AG08395 (cell line): ENCODE data around the gene CTNND2.

Source experiments
- DNase-seq: peaks from one replicate; pipeline ENCODE4 v3.0.0; 2012; ENCODE audit warnings: mixed read lengths, low spot score

Gene CTNND2

DNA sequence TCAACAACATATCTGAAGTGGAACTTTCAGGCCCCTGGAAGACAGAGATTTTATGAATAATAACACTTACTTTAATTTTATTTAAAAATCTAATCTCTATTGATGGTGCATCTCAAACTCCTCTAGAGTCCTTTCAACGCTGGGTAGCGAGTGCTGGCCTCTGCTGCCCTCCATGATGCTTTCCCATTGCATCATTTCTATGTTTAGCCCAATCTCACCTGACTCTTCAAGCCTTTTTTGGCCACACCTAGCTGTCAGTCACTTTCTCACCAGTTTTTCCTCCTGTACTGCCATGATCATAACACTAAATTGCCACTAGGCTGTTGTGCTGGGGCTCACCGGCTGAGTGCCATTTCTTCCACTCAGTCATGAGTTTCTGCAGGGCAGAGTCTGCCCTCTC, 747.1 kb downstream of the CTNND2 start:
- no peak for DNase-seq

DNA sequence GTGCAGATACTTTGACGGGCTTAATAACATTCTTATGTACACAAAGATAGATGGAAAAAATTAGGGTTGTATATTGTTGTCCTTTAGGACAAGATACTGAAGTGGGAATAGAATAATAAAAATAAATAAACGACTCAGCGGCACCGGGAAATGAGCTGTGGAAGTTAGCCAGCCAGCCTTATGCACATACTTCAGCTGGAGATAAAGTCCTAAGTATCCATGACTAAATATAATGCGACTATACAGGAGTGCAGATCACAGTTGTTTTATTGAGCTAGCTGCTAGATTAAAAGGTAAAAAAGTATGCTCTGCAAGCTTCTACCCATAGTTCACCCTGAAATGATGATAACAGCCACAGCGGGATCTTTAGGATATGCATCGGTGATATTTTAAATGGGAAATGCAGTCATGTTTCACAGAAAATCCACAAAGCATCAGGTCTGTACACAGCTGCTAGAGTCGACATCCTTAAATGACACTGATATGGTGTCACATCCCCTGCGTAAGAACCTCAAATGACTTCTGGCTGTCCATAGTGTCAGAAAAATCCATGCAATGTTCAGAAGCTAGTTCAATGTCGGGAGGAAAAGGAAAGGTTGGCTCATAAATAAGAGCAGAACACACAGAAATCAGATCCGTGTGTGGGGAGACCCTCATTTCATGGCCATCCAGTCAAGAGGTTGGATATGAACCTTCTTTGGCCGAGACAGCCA, 750.4 kb downstream of the CTNND2 start:
- DNase-seq: no peak

DNA sequence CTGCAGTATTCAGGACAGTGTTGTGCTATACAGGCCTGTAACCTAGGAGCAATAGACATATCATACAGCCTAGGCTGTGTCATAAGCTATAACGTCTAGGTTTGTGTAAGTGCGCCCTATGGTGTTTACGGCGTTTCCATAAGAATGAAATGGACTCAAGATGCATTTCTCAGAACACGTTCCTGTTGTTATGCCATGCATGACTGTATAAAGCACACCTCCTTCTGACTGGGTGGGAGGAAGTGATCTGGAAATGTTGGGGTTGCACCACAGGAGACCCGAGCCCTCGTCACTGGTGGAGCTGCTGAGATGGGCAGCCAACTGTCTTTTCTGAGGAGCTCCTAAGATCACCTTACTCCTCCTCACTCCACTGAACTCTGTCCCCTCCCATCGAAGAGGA, 751.9 kb downstream of the CTNND2 start:
- no peak for DNase-seq

DNA sequence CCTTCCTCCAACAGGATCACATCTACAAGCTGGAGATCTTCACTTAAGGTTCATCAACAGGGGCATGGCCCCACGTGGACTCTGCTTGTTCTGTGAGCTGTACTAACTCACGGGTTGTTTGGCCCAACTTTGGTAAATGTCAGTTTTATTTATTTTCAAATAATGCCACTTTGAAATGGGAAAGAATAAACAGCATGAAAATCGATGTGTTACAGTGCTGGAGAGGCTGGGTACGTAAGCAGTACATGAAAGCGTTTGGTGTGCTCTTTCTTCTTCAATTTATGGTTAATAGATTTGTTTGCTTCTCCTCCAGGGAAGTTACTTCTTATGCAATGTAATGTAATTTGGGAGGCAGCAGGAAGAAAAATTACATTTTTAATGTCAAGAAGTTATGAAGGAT, 753.3 kb downstream of the CTNND2 start:
- DNase-seq: no peak

DNA sequence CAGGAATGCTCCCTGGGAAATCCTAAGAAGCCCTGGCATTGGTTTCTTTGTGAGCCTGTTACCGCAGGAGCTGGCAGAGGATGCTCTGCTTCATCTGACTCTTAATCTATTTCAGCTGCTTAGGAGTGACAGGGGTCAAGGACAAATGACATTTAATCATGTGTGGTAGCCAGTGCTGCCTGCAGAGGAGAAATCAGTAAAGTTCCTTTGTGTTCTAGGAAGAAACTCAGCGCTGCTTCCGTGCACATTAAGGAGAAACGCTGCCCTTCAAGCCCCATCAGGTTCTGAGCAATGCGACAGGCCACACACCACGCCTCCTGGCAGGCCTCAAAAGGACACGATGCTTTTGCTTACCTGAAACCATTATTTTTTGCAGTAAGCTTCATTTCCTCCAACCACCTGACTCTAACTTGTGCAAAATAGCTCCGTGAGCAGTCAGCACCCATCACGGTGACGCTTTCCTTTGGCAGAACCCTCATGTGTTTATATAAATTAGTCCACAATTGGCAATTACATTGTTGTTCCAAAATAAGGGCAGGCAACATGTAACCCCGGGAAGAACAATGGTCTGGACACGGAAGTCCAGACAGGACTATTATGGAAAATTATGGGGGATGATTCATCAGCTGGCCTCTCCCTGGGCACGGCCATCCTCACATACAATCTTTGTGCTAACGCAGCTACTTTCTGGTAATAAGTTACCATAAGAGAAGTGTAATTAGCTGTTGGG, 755.3 kb downstream of the CTNND2 start:
- no peak for DNase-seq

DNA sequence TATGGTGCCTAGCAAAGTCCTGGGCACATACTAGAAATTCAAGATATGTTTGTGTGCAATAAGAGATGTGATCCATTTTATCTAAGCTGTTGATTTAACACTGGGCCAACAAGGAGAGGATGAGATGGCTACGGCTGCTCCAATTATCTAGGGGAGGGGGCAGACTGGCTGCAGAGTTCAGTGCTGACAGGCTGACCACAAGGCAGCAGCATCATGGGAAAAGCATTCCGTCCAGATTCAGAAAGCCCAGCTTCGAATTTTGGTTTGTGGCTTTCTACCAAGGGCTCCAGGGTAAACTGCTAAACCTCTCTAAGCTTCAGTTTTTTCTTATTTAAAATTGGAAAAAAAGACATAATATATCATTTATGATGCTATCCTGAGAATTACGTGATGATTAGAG, 758.1 kb downstream of the CTNND2 start:
- DNase-seq: no peak

DNA sequence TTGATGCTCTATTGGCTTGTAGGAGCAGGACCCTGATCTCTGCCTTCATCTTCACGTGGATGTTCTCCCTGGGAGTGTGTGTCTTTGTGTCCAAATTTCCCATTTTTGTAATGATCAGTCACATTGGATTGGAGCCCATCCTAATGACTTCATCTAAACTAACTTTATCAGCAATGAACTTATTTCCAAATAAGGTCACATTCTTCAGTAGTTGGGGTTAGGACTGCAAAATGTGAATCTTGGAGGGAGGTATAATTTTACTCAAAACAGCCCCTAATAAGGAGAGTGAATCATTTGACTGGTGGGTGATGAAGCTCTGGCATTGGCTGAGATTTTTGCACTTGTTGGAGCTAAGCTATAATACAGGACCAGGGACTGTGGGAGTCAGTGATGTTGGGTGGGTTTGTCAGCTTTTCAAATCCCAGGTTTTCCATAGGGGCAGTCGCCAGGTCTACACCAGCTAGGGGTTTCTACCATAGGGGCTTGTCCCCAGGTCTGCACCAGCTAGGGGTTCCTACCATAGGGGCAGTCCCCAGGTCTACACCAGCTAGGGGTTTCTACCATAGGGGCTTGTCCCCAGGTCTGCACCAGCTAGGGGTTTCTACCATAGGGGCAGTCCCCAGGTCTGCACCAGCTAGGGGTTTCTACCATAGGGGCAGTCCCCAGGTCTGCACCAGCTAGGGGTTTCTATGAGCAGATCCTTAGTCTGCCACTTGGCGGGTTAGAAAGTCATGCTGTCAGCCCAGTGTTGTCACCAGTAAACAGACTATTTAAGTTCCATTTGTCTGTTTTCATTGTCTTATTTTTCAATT, 760.6 kb downstream of the CTNND2 start:
- DNase-seq: no peak

DNA sequence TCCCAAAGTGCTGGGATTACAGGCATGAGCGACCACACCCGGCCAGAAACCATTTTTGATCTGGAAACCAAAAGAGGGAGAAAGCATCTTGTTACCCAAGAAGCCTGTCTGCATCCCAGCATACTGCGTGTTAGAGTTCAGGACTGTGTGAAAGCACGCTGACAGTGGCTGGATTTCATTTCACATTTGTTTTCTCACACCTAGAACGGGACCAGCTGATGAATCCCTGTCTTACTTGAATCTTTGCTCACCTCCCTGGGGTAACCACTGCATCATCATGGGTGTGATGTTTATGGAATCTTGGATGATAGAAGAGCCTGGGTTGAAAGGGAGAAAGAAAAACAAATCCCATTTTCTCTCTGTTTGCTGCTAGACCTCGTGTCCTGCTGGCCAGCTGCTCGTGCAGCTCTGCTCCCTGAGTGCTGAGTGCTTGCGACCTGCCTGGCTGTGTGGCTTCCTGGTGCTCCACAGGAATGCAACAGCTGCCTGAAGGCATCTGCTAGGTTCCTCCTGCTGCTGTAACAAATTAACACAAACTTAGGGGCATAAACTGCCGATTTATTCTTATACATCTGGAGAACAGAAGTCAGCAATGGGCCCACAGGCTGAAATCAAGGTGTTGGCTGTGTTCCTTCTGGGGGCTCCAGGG, 764.9 kb downstream of the CTNND2 start:
- DNase-seq: no peak

DNA sequence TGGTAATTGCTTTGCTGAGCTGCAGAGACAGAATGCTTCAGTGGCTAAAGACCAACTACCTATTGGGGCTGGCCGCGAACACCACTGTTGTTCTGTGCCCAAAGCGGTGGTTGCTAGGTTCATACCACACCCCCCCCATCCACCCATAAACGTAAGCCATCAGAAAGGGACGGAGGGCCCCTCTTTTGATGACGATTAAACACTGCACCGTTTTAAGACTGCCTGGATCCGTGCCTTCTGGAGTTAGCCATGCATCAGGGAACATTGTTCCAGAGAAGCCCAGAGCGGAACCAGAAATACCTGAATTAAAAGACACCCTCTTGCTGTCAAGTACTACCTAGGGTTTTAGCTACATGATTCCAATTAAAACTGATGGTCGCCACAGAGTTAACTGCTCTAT, 774.1 kb downstream of the CTNND2 start:
- no peak for DNase-seq

DNA sequence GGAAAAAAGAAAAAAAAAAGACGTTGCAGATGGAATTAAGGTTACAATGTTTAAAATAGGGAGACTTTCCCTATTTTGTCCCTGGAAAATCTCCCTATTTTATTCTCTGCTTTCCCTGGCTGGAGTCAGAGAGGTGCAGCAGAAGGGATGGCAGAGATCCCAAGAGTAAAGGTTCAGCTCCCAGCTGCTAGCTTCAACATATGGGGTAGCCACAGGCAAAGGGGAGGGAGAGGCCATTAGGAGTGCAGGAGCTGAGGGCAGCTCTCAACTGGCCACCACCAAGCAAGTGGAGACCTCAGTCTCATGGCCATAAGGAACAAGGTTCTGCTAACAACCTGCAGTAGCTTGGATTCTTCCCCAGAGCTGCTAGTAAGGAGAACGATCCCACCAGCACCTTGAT, 776.2 kb downstream of the CTNND2 start:
- DNase-seq: no peak

DNA sequence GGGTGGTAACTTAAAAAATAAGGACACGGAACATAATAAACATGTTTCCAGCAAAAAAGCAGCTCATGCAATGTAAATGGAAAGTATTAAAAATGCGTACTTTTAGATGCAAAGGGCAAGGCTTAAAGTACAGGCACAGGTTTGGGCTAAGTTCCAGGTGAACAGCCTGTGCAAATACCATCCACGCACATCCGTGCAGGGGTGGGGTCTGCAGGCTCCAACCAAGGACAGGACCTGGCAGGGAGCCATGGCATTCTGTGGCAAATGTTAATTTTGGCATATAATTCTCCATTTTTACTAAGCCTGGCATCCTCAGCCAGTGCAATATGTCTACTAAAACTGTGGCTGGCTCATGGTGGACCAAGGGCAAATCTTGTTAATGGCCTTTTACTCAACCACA, 777.4 kb downstream of the CTNND2 start:
- DNase-seq: no peak

DNA sequence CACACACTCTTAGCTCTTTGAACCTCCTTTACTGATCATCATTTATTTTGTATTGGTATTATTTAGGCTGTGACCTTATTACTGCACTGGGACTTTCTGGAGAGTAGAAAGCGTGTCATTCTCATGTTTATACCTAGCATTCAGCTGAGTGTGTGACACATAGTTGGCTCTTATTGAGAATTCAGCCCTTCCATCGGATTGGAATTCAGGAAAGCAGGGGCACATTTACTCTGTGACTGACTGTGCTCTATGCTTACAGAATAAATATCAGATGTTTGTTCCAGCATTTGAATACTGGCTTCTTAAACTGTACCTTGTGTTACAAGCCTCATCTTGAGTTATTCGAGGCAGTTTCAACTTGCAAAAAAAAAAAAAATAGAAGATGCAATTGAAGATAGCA, 782.4 kb downstream of the CTNND2 start:
- no peak for DNase-seq

DNA sequence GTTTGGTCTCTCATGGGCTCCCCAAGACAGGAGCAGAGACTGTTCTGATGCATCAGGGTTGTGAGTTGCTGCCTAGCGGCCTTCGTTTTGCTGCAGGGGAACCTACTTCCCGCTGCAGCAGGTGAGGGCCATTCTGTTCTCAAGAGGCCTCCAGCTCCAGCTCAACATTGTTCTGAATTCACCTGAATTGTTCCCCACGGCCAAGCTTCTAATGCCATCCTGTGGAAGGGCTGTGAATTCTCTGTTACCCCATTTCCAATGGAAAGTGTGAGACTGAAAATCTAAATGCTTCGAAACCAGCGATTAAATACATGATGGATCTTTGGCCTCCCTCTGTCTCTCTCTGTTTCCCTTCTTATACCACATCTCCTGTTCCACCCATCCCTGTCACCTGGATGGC, 794.1 kb downstream of the CTNND2 start:
- DNase-seq: no peak

DNA sequence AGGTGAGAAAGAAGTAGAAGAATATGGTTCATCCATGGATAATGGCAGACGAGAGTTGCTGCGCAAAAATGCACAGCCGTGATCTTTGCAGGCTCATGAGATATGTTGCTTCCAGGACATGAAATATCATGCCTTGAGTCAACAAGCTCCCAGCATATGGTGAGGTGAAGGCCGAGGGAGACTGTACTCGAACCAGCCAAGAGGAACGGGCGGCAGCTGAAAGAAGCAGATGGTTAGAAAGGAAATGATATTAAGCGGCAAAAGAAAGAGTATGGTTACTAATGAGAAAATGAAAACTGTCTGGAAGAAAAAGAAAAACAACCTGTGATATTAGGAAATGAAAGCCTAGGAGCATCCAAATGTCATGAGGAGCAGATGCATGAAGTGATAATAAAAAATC, 798.5 kb downstream of the CTNND2 start:
- no peak for DNase-seq

DNA sequence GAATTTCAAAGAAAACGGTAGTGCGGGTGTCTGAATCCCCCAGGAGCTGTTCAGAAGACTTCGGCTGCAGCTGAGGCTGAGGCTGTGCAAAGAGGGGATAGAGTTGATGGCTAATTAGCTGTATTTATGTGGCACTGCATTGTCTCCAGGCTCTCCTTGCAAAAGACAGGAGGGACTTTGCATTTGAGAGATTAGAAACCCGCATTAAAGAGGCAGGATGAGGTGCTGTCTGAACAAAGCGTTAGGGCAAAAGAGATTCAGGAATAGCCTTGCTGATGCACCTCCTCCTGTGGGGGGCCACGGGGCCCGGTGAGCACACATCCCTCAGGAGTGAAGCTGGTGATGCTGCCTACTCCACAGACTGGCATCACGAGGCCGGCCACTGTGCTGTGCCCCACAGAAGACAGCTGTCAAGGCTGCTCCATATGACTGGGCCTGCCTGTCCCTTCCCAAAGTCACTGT, 799.6 kb downstream of the CTNND2 start:
- DNase-seq: no peak

DNA sequence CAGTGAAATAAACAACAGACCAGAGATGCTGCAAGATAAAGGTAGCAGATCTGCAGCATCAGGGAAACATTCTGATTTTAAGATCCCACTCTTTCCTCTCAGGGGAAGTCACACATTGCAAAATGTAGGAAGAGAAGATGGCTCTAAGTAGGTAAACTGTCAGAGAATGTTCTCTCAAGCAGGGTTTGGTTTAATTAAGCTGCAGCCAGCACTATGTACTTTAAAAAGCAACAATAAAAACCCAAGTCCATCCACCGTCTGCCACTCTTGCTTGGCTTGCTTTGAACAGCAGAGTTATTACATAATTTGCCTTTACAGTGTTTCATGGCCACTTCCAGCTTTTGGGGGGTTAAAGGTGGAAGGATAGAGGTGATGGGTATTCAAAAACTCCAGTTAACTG, 800.0 kb downstream of the CTNND2 start:
- DNase-seq: no peak

DNA sequence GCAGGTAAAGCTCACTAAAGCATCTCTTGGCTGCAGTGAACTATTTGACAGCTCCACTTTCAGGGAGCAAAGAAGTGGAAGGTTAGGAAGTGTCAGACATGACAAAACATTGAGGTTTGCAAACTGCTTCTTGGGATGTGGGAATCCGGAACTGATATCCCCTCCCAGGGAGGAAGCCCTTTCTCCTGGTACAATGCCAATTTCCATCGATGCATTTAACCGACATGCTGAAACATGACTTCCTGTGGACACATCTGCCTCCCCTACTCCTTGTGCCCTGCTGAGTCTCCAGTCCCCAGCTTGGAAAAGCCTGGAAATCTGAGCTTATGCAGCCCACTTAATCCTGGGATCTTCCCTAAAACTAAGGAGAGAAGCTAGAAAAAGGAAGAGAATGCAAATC, 820.1 kb downstream of the CTNND2 start:
- DNase-seq: no peak

DNA sequence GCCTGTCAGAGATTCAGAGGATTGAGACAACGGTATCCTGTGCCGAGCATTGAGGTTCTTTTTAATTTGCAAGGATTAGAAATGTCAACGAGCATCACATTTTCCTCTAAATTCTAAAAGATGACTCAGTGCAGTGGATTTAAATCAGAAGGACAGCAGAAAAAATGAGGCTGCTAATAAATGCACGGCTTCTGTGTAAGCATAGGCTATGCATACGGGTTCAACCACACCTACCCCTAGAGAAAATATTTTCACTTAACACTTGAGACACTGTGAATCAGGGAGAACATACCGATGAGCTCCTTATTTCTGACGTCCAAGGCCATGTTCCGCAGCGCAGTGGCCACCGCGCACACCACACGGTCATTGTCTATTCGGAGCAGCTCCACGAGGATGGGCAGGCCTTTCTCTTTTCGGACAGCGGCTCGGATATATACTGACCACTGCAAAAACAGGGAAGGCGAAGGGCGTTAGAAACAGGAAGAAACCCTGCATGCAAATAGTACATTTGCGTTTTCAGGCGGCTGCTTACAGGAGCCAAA, 821.8 kb downstream of the CTNND2 start:
- DNase-seq: no peak

DNA sequence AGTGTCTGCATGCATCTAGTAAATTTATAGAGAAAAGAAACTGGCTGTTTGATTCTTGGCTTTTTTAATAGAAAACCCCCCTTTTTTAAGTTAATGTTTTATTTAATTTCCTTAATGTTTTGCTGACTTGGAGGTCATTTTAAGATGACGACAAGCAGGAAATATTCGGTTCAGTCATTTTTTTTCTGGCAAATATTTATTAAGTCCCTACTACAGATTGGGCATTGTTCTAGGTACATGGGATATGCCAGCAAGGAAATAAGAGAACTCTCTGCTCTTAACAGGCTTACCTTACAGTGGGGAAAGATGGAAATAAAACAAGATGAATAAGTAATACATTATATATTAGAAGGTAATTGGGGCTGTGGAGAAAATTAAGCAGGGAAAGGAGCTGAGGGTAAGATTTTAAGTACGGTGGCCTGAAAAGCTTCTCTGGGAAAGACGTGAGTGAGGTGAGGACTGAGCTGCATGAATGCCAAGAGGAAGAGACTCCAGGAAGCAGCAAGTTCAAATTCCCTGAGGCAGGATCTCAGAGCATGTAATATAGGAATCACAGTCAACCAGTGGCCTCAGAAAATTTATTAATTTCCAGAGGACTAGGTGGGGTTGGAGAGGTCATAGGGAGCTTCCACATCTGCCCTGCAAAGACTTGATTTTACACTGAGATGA, 827.2 kb downstream of the CTNND2 start:
- no peak for DNase-seq

DNA sequence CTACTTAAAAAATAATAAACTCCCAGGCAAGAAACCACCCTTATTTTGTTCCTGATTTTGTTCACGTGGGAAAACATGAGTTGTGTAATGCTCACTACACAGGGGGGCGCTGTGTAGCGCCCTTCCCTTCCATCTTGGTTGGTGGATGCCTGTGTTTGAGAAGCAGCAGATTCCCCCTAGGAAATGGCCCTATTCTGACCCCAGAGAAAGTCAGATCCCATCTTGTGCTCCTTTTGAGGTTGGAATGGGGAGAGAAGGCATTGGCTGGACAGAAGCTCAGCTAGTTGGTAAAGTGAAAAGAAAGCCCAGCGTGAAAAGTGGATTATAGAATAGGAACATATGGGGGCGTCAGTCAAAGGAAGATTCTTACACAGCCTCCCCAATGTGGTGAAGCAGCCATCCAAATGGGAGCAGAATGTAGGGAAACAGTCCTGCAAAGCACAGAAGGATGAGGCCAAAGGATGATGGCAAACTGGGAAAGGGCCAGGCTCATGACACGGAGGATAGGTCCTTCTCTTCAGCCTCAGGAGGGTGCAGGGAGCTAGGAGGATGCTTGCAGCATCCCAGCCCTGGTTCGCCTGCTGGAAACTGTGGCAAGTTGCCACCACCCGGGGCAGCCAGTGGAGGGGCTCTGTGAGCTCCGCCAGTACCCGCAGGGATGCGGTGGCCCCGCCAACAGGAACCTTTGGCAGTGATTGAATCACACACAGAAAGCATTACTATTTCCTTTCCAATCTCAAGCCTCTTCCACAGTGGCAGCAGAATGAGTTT, 829.0 kb downstream of the CTNND2 start:
- no peak for DNase-seq

DNA sequence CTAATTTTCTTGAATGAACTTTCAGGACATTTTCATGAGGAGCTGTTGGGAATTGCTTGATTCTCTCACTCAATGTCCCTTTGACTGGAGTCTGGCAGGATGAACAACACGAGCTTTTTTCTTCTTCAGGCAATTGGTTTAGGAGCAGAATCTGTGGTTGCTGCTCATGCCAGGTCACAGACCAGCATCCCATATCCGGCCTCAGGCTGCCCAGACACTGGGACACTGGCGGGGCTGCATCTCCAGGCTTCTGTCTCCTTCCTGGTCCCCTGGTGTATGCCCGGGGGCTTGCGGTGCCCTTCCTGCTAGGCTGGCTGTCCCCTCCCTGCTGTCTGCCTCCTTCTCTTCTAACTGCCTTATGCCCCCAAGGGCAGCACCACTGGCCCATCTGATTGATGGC, 831.7 kb downstream of the CTNND2 start:
- DNase-seq: no peak
